CD4-positive, alpha-beta T cell treated with Interleukin-1 beta for 1 hour (primary cell): ENCODE data around the gene EIF4EBP3.
"Not testable (repeated sequence)": the region's sequence is repeated elsewhere in the genome, so short reads cannot be mapped to it uniquely, and the experiment has no call there.

Experiments
- DNase-seq, 2 donors: peaks; one replicate each; pipeline ENCODE4 v3.0.0-alpha.2; 2020 to 2022

The EIF4EBP3 gene

DNA sequence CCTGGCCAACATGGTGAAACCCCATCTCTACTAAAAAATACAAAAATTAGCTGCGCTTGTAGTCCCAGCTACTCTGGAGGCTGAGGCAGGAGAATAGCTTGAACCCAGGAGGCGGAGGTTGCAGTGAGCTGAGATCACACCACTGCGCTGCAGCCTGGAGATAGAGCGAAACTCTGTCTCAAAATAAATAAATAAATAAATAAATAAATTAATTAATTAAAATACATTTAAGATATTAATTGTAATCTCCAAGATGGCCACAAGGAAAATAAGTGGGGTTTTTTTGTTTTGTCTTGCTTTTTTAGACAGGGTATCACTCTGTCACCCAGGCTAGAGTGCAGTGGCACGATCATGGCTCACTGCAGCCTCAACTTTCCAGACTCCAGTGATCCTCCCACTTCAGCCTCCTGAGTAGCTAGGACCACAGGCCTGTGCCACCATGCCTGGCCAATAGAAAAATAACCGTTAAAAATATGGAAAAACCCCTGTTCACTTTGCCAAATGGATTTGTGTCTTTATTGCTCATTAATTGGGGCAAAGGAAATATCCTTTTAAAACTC is 31.8 kb downstream of the EIF4EBP3 start:
- not testable (repeated sequence) for DNase-seq

DNA sequence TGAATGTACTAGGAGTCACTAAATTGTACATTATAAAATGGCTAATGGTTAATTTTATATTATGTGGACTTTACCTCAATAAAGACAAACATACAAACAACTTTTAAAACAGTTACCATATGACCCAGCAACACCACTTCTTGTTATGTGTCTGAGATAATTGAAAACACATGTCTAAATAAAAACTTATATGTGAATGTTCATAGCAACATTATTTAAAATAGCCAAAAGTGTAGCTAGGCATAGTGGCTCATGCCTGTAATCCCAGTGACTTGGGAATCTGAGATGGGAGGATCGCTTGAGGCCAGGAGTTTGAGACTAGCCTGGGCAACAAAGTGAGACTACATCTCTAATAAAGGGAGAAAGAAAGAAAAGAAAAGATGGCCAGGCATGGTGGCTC is 40.0 kb downstream of the EIF4EBP3 start:
- no peak for DNase-seq

DNA sequence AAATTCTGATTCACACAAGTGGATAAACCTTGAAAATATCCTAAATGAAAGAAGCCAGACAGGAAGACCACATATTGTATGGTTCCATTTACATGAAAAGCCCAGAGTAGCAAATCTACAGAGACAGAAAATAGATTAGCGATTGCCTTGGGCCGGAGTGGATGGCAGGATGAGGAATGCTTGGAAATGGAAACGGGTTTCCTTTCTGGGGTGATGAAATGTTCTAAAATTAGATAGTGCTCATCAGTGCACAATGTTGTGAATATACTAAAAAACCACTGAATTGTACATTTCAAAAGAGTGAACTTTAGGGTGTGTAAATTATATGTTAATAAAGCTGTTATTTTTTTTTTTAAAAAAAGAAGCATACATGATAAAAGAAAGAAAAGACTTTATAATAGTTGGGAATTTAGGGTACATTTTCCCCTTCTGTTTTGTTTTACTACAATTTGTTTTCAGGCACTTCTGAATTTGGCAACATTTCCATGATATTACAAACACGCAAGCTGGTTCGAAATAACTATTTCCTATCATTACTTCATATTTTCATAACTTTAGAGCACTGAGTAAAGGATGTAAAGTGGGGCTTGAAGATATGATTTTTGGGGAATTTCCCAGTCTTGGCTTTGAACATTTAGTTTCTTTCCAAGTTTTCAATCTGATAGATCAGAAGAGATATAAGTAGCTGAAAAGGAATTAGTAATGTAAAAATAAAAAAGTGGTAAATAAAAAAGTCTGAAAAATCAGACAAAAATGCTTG is 41.0 kb downstream of the EIF4EBP3 start:
- DNase-seq, result no peak

DNA sequence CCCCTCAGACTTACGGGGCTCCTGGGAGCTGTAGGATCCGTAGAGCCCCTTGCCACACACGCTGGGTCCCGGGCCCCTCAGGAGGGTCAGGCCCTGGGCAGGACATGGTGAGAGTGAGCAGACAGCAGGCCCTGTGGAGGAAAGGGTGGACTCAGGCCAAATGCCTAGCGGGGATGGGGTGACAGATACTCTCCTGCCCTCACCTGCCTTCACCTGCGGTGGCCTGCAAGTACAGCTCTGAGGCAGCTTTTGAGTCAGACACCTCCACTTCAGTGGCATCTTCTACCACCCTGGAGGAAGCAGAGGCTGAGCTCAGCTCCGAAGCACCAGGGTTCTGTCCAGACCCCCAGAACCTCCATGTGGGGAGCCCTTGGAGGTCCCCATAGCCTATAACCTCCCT is 43.4 kb downstream of the EIF4EBP3 start:
- DNase-seq, result no peak

DNA sequence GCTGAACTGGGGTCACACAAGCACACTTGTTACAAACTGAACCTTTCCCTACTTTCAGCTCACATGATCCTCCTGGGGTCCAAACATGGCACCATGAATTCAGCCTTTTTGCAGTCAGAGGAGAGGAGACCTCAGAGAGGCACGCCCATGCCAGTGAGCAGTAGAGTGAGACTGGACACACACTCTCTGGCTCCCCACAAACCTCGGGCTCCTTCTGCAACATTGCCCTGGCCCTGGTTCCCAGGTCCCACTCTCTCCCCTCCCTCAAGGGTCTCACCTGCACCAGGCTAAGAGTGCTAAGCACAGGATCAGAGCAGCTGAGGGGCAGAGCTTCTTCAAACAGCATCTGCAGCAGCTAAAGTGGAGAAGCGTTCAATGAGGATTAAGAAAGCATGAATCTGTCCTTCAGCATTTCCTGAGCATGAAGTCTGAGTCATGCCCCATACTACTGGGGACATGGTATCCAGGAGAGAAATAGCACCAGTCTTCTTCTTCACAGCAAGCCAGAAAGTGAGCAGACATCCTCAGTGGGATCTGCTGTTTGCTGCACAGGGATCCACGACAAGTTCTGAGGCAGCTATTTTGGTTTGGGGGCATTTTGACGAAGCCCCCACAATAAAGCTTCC is 44.4 kb downstream of the EIF4EBP3 start:
- DNase-seq, result no peak

DNA sequence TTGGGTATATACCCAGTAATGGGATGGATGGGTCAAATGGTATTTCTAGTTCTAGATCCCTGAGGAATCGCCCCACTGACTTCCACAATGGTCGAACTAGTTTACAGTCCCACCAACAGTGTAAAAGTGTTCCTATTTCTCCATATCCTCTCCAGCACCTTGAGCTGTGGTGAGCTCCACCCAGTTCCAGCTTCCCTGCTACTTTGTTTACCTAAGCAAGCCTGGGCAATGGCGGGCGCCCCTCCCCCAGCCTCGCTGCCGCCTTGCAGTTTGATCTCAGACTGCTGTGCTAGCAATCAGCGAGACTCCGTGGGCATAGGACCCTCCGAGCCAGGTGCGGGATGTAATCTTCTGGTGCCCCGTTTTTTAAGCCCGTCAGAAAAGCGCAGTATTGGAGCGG is 45.6 kb downstream of the EIF4EBP3 start:
- DNase-seq, result not testable (repeated sequence)

DNA sequence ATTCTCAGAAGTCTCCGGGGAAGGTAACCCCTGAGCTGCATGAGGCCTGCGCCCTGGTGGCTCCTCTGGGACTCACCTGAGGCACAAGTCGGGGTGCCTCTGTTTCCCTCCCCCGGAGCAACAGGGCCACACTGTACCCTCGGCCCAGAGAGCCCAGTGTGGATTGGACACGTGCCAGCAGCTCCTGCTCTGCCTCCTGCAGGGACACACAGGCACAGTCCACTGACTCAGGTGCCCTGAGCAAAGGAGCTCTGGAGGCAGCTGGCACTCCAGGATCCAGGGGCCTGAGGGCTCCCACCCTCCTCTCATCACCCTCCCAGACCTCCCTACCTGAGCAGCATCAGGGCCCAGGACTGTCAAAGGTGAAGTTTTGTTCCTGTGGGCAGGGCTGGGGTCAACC is 46.7 kb downstream of the EIF4EBP3 start:
- no peak for DNase-seq

DNA sequence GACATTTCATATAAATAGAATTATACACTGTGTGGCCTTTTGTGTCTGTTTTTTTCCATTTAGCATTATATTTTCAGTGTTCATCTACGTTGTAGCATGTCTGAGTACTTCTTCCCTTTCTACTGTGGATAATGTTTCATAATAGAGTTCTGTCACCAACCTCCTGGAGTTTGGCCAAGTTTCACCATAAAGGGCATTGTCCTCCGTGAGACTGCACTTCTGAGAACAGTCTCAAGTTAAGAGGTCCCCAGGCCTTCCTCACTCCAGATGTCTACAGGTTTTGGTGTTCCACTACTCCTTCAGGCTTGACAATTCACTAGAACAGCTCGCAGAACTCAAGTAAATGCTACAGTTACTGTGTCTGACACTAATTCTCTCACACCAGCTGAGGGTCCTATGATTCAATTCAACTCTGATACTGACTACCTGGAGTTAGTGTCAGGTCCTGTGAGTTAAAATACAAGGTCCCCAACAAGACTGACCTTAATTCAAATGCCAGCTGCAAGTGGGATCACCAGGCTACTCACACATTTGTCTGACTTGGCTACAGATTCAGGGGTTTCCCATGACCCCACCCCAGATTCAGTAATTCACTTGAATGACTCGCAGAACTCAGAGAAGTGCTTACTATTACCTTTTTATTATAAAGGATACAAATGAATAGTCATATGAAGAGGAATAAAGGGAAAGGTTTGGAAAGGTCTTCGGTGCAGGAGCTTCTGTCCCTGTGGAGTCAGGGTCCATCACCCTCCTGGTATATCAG is 48.3 kb downstream of the EIF4EBP3 start:
- DNase-seq, result peak; percentile 5 to 49

DNA sequence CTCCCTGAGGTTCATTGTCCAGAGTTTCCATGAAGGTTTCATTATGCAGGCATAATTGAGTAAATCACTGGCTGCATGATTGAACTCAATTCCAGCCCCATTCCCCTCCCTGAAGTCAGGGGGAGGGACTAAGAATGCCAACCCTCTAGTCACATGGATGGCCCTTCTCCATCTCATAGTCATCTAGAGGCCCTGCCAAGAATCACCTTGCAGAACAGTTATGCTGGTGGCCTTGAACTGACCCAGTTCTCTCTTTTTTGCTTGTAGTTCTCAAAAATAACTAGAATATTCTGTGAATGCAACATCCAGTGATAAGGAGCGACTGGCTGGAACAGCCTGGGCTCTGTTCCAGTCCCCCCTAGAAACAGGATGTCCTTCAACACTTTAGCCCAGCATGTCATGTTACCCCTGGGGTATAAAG is 48.9 kb downstream of the EIF4EBP3 start:
- DNase-seq, result no peak

DNA sequence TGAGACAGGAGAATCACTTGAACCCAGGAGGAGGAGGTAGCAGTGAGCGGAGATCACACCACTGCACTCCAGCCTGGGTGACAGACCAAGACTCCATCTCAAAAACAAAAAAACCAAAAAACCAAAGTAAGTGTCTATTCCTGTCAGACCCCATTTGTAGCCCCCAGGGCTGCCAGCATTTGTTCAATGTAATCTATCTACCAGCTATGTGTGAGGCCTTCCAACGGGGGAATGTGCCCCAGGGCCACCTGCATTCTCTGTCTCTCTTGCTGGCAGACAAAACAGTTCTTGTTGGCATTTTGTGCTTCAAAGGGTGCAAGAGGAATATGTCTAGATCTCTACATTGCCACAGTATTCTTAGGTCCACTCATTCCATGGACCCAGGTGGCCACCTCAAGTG is 51.4 kb downstream of the EIF4EBP3 start:
- no peak for DNase-seq
